ENCODE data around the gene TFDP2. TPM values are rescaled to one million over a fixed set of nuclear protein-coding genes. Genes with fewer than 3 reads are reported as not detected.
"Not testable (repeated sequence)": the region's sequence is repeated elsewhere in the genome, so short reads cannot be mapped to it uniquely, and the experiment has no call there.

The TFDP2 gene
- total RNA-seq, 4 donors from 2014 or later = 18.2 to 286 (median 64.4) TPM

DNA sequence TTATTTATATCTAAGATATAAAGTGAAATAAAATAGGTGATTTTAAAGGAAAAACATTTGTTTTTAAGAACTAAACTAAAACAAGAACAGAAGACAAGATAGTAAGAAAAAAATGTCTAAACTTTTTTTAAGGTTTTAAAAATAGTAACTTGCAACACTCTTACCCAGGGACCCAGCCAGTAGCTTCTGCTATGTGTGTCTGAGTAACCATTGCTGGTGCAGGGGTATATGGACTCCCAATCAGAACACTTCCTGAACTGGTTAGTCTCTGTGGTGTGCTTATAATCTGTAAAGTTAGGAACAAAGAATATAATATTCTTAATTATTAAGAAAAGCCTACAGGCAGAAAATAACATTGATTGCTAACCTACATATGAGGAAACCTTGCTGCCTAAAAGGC, 154.5 kb downstream of the TFDP2 start:
- intact Hi-C loops (cut with DNase I; ENCODE audit: low total_unique reads) = no loop called here
- Histone ChIP-seq H3K27ac (no peak overlapping the region), H3K27me3 (no peaks in the 10 kb centered on the region), H3K9me3 (no peaks in the 10 kb centered on the region), H3K4me3 (no peak overlapping the region), H3K4me1 (peaks cover 0 to 5% of the 10 kb centered on the region in 2 donors), H3K36me3 (no peaks in the 10 kb centered on the region)
- no peak for DNase-seq
- no peak for TF ChIP-seq POLR2A (IDR thresholded peaks at IDR 0.05)
- TF ChIP-seq, protein P1, sequence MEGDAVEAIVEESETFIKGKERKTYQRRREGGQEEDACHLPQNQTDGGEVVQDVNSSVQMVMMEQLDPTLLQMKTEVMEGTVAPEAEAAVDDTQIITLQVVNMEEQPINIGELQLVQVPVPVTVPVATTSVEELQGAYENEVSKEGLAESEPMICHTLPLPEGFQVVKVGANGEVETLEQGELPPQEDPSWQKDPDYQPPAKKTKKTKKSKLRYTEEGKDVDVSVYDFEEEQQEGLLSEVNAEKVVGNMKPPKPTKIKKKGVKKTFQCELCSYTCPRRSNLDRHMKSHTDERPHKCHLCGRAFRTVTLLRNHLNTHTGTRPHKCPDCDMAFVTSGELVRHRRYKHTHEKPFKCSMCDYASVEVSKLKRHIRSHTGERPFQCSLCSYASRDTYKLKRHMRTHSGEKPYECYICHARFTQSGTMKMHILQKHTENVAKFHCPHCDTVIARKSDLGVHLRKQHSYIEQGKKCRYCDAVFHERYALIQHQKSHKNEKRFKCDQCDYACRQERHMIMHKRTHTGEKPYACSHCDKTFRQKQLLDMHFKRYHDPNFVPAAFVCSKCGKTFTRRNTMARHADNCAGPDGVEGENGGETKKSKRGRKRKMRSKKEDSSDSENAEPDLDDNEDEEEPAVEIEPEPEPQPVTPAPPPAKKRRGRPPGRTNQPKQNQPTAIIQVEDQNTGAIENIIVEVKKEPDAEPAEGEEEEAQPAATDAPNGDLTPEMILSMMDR (IDR thresholded peaks at IDR 0.05) = no peak

- Histone ChIP-seq H3K4me3 (no peak overlapping the region), H3K4me1 (peaks cover 0 to 5% of the 10 kb centered on the region in 2 donors), H3K27ac (no peak overlapping the region), H3K36me3 (no peaks in the 10 kb centered on the region), H3K27me3 (no peaks in the 10 kb centered on the region), H3K9me3 (no peaks in the 10 kb centered on the region)
- TF ChIP-seq, protein P1 (IDR thresholded peaks at IDR 0.05) = no peak
- no peak for TF ChIP-seq POLR2A (IDR thresholded peaks at IDR 0.05)
- intact Hi-C loops (cut with DNase I; ENCODE audit: low total_unique reads) = no loop called here
- DNase-seq = no peak
These were observed 156.8 kb downstream of the TFDP2 start for GRCh38 chr3:141992512-141992911.

GRCh38 chr3:141986548-141987107, 162.7 kb downstream of the TFDP2 start:
- Histone ChIP-seq H3K27me3 (no peaks in the 10 kb centered on the region), H3K4me3 (no peak overlapping the region), H3K27ac (no peak overlapping the region), H3K9me3 (no peaks in the 10 kb centered on the region), H3K4me1 (no peaks in the 10 kb centered on the region), H3K36me3 (no peaks in the 10 kb centered on the region)
- no peak for DNase-seq
- TF ChIP-seq, protein P1 (IDR thresholded peaks at IDR 0.05) = no peak
- intact Hi-C loops (cut with DNase I; ENCODE audit: low total_unique reads) = no loop called here

DNA sequence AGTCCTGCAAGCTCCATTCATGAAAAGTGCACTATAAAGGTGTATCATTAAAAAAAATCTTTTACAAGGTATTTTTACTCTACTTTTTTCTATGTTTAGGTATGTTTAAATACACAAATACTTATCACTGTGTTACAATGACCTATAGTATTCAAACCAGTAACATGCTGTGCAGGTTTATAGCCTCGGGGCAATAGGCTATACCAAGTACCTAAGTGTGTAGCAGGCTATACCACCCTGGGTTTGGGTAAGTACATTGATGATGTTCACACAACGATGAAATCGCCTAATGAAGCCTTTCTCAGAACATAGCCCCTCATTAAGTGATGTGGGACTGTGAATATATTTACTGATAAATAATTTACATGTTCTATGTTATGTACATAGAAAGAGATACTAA, 168.3 kb downstream of the TFDP2 start:
- no peaks in the 10 kb centered on the region for H3K27me3 ChIP-seq
- no peak overlapping the region for H3K4me3 ChIP-seq
- H3K4me1 ChIP-seq = no peaks in the 10 kb centered on the region
- TF ChIP-seq, protein P1 (IDR thresholded peaks at IDR 0.05) = no peak
- no peak for TF ChIP-seq POLR2A (IDR thresholded peaks at IDR 0.05)
- H3K36me3 ChIP-seq = no peaks in the 10 kb centered on the region
- H3K27ac ChIP-seq = no peak overlapping the region
- intact Hi-C loops (cut with DNase I; ENCODE audit: low total_unique reads) = no loop called here
- no peak for DNase-seq
- H3K9me3 ChIP-seq = no peaks in the 10 kb centered on the region

GRCh38 chr3:141979050-141979671, 170.2 kb downstream of the TFDP2 start:
- intact Hi-C loops (cut with DNase I; ENCODE audit: low total_unique reads) = no loop called here
- Histone ChIP-seq H3K36me3 (no peaks in the 10 kb centered on the region), H3K4me1 (no peaks in the 10 kb centered on the region), H3K4me3 (no peak overlapping the region), H3K9me3 (no peaks in the 10 kb centered on the region), H3K27ac (no peak overlapping the region), H3K27me3 (no peaks in the 10 kb centered on the region)
- no peak for DNase-seq
- TF ChIP-seq, protein P1 (IDR thresholded peaks at IDR 0.05) = no peak
- TF ChIP-seq POLR2A (IDR thresholded peaks at IDR 0.05) = no peak

DNA sequence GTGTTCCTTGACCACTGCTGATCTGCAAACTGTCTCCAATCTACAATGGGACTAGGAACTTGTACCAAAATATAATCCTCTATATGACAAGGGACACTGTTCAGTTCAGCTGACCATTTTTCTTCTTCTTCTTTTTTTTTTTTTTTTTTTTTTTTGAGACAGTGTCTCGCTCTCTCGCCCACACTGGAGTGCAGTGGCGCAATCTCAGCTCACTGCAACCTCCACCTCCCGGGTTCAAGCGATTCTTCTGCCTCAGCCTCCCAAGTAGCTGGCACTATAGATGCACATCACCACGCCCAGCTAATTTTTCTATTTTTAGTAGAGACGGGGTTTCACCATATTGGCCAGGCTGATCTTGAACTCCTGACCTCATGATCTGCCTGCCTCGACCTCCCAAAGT, 174.6 kb downstream of the TFDP2 start:
- H3K27ac ChIP-seq; H3K36me3 ChIP-seq; intact Hi-C loops (cut with DNase I; ENCODE audit: low total_unique reads); DNase-seq; H3K27me3 ChIP-seq; H3K9me3 ChIP-seq; H3K4me3 ChIP-seq; H3K4me1 ChIP-seq: not testable (repeated sequence)
